SIG-M5 treated with dmso at 0.1 percent for 504 hours (cell line): ENCODE measurements around the gene SOBP.

Source experiments
- DNase-seq: peaks from one replicate; lab custom pipeline; 2025; ENCODE audit not compliant: unreplicated experiment; lab: John Stamatoyannopoulos, UW

The SOBP gene

GRCh38 chr6:107584726-107585125, 94.8 kb downstream of the SOBP start:
- DNase-seq, result no peak

GRCh38 chr6:107585815-107586435, 96.0 kb downstream of the SOBP start:
- no peak for DNase-seq

GRCh38 chr6:107587451-107587850, 97.5 kb downstream of the SOBP start:
- no peak for DNase-seq

GRCh38 chr6:107589199-107589598, 99.3 kb downstream of the SOBP start:
- DNase-seq, result no peak

- no peak for DNase-seq
These were observed 100.0 kb downstream of the SOBP start for GRCh38 chr6:107589934-107590333.

GRCh38 chr6:107590378-107590777, 100.5 kb downstream of the SOBP start:
- no peak for DNase-seq

GRCh38 chr6:107591346-107591745, 101.4 kb downstream of the SOBP start:
- no peak for DNase-seq

- DNase-seq, result no peak
These were observed 102.9 kb downstream of the SOBP start for GRCh38 chr6:107592806-107593205.

GRCh38 chr6:107594736-107595135, 104.8 kb downstream of the SOBP start:
- DNase-seq, result no peak

GRCh38 chr6:107598091-107598490, 108.2 kb downstream of the SOBP start:
- DNase-seq, result no peak

GRCh38 chr6:107599043-107599442, 109.1 kb downstream of the SOBP start:
- no peak for DNase-seq

- no peak for DNase-seq
These were observed 110.2 kb downstream of the SOBP start for GRCh38 chr6:107600121-107600520.

GRCh38 chr6:107600936-107601335, 111.0 kb downstream of the SOBP start:
- no peak for DNase-seq

GRCh38 chr6:107601406-107601805, 111.5 kb downstream of the SOBP start:
- no peak for DNase-seq

- no peak for DNase-seq
These were observed 112.5 kb downstream of the SOBP start for GRCh38 chr6:107602321-107603005.

GRCh38 chr6:107603006-107603370, 113.1 kb downstream of the SOBP start:
- DNase-seq, result no peak

- DNase-seq, result no peak
These were observed 114.6 kb downstream of the SOBP start for GRCh38 chr6:107604549-107604948.

GRCh38 chr6:107606407-107606806, 116.5 kb downstream of the SOBP start:
- DNase-seq, result no peak

GRCh38 chr6:107607116-107607515, 117.2 kb downstream of the SOBP start:
- no peak for DNase-seq

GRCh38 chr6:107611094-107611810, 121.3 kb downstream of the SOBP start:
- DNase-seq, result no peak

GRCh38 chr6:107612762-107613415, 123.0 kb downstream of the SOBP start:
- DNase-seq, result no peak
